ENCODE data around the gene KRTAP5-1.
A peak's percentile ranks its signal among the peaks of the same experiment; 100 is the strongest.

The KRTAP5-1 gene

GRCh38 chr11:1553808-1554594 is 31.1 kb downstream of the KRTAP5-1 start:
- H3K27ac Mint-ChIP-seq, result no peak overlapping the region
- no peaks in the 10 kb centered on the region for H3K27me3 Mint-ChIP-seq
- H3K9me3 Mint-ChIP-seq (ENCODE audit: low read depth), result no peaks in the 10 kb centered on the region
- no peaks in the 10 kb centered on the region for H3K36me3 Mint-ChIP-seq
- no peak overlapping the region for H3K4me3 Mint-ChIP-seq
- H3K4me1 Mint-ChIP-seq (ENCODE audit: low read depth), result no peaks in the 10 kb centered on the region

GRCh38 chr11:1549338-1550330 is 35.4 kb downstream of the KRTAP5-1 start:
- H3K27ac Mint-ChIP-seq, result no peak overlapping the region
- H3K4me1 Mint-ChIP-seq (ENCODE audit: low read depth), result peaks cover 4% of the 10 kb centered on the region
- no peaks in the 10 kb centered on the region for H3K36me3 Mint-ChIP-seq
- H3K9me3 Mint-ChIP-seq (ENCODE audit: low read depth), result no peaks in the 10 kb centered on the region
- H3K4me3 Mint-ChIP-seq, result no peak overlapping the region
- H3K27me3 Mint-ChIP-seq, result peaks cover 1% of the 10 kb centered on the region

GRCh38 chr11:1548221-1549070 is 36.6 kb downstream of the KRTAP5-1 start:
- H3K27ac Mint-ChIP-seq, result no peak overlapping the region
- H3K4me1 Mint-ChIP-seq (ENCODE audit: low read depth), result peaks cover 4% of the 10 kb centered on the region
- peaks cover 1% of the 10 kb centered on the region for H3K27me3 Mint-ChIP-seq
- no peaks in the 10 kb centered on the region for H3K36me3 Mint-ChIP-seq
- H3K4me3 Mint-ChIP-seq, result peak overlapping the region; percentile 17
- no peaks in the 10 kb centered on the region for H3K9me3 Mint-ChIP-seq (ENCODE audit: low read depth)

GRCh38 chr11:1547467-1548098 is 37.5 kb downstream of the KRTAP5-1 start:
- Mint-ChIP-seq H3K4me1 (ENCODE audit: low read depth) (peaks cover 4% of the 10 kb centered on the region), H3K27me3 (peaks cover 1% of the 10 kb centered on the region), H3K36me3 (no peaks in the 10 kb centered on the region), H3K27ac (no peak overlapping the region), H3K4me3 (peak overlapping the region; percentile 35), H3K9me3 (ENCODE audit: low read depth) (no peaks in the 10 kb centered on the region)

- H3K4me3 Mint-ChIP-seq, result no peak overlapping the region
- H3K4me1 Mint-ChIP-seq (ENCODE audit: low read depth), result peaks cover 4% of the 10 kb centered on the region
- H3K27me3 Mint-ChIP-seq, result peaks cover 3% of the 10 kb centered on the region
- no peaks in the 10 kb centered on the region for H3K9me3 Mint-ChIP-seq (ENCODE audit: low read depth)
- no peak overlapping the region for H3K27ac Mint-ChIP-seq
- no peaks in the 10 kb centered on the region for H3K36me3 Mint-ChIP-seq
These were observed 38.3 kb downstream of the KRTAP5-1 start for GRCh38 chr11:1546536-1547466.

- H3K4me3 Mint-ChIP-seq, result no peak overlapping the region
- H3K27ac Mint-ChIP-seq, result no peak overlapping the region
- H3K4me1 Mint-ChIP-seq (ENCODE audit: low read depth), result peaks cover 4% of the 10 kb centered on the region
- peaks cover 3% of the 10 kb centered on the region for H3K27me3 Mint-ChIP-seq
- H3K9me3 Mint-ChIP-seq (ENCODE audit: low read depth), result no peaks in the 10 kb centered on the region
- H3K36me3 Mint-ChIP-seq, result no peaks in the 10 kb centered on the region
These were observed 39.0 kb downstream of the KRTAP5-1 start for GRCh38 chr11:1546077-1546535.

- Mint-ChIP-seq H3K36me3 (no peaks in the 10 kb centered on the region), H3K27ac (no peak overlapping the region), H3K9me3 (ENCODE audit: low read depth) (no peaks in the 10 kb centered on the region), H3K4me3 (peak overlapping the region; percentile 46), H3K27me3 (peaks cover 3% of the 10 kb centered on the region), H3K4me1 (ENCODE audit: low read depth) (peaks cover 4% of the 10 kb centered on the region)
These were observed 39.7 kb downstream of the KRTAP5-1 start for GRCh38 chr11:1545432-1545831.

- Mint-ChIP-seq H3K9me3 (ENCODE audit: low read depth) (no peaks in the 10 kb centered on the region), H3K27ac (no peak overlapping the region), H3K27me3 (peaks cover 3% of the 10 kb centered on the region), H3K4me3 (no peak overlapping the region), H3K36me3 (no peaks in the 10 kb centered on the region), H3K4me1 (ENCODE audit: low read depth) (peaks cover 4% of the 10 kb centered on the region)
These were observed 40.5 kb downstream of the KRTAP5-1 start for GRCh38 chr11:1544536-1544935.

GRCh38 chr11:1543606-1544263 is 41.3 kb downstream of the KRTAP5-1 start:
- H3K27ac Mint-ChIP-seq, result no peak overlapping the region
- peaks cover 3% of the 10 kb centered on the region for H3K27me3 Mint-ChIP-seq
- no peak overlapping the region for H3K4me3 Mint-ChIP-seq
- H3K4me1 Mint-ChIP-seq (ENCODE audit: low read depth), result peaks cover 4% of the 10 kb centered on the region
- no peaks in the 10 kb centered on the region for H3K36me3 Mint-ChIP-seq
- H3K9me3 Mint-ChIP-seq (ENCODE audit: low read depth), result no peaks in the 10 kb centered on the region

GRCh38 chr11:1542267-1542666 is 42.8 kb downstream of the KRTAP5-1 start:
- Mint-ChIP-seq H3K27me3 (peaks cover 3% of the 10 kb centered on the region), H3K4me1 (ENCODE audit: low read depth) (peaks cover 2% of the 10 kb centered on the region), H3K27ac (no peak overlapping the region), H3K9me3 (ENCODE audit: low read depth) (no peaks in the 10 kb centered on the region), H3K36me3 (no peaks in the 10 kb centered on the region), H3K4me3 (no peak overlapping the region)

- H3K4me1 Mint-ChIP-seq (ENCODE audit: low read depth), result peaks cover 4% of the 10 kb centered on the region
These were observed 43.4 kb downstream of the KRTAP5-1 start for GRCh38 chr11:1541474-1542204.

GRCh38 chr11:1540074-1540473 is 45.0 kb downstream of the KRTAP5-1 start:
- Mint-ChIP-seq H3K4me3 (no peak overlapping the region), H3K27ac (no peak overlapping the region), H3K27me3 (peaks cover 2% of the 10 kb centered on the region), H3K36me3 (no peaks in the 10 kb centered on the region), H3K9me3 (ENCODE audit: low read depth) (no peaks in the 10 kb centered on the region), H3K4me1 (ENCODE audit: low read depth) (peaks cover 14% of the 10 kb centered on the region)

More at GRCh38 chr11:1541474-1542204, 43.4 kb downstream of the KRTAP5-1 start:
- Mint-ChIP-seq H3K4me3 (no peak overlapping the region), H3K27me3 (peaks cover 3% of the 10 kb centered on the region), H3K36me3 (no peaks in the 10 kb centered on the region), H3K27ac (no peak overlapping the region), H3K9me3 (ENCODE audit: low read depth) (no peaks in the 10 kb centered on the region)

All from activated naive CD8-positive, alpha-beta T cell (primary cell).